DMS153 treated with DMSO at 0.1 percent for 48 hours (cell line): ENCODE results near the gene RTF1.
"Not testable (repeated sequence)": the region's sequence is repeated elsewhere in the genome, so short reads cannot be mapped to it uniquely, and the experiment has no call there.

Experiments
- DNase-seq: peaks from one replicate; lab custom pipeline; 2025; ENCODE audit not compliant: unreplicated experiment; lab: John Stamatoyannopoulos, UW

Gene RTF1

GRCh38 chr15:41435037-41435786, 18.3 kb downstream of the RTF1 start:
- no peak for DNase-seq

GRCh38 chr15:41437448-41437847, 20.6 kb downstream of the RTF1 start:
- DNase-seq, result no peak

- DNase-seq, result no peak
Measured at GRCh38 chr15:41438206-41438605, 21.3 kb downstream of the RTF1 start.

GRCh38 chr15:41438745-41439144, 21.9 kb downstream of the RTF1 start:
- not testable (repeated sequence) for DNase-seq

- no peak for DNase-seq
Measured at GRCh38 chr15:41443275-41443674, 26.4 kb downstream of the RTF1 start.

- DNase-seq, result no peak
Measured at GRCh38 chr15:41445399-41445798, 28.5 kb downstream of the RTF1 start.

GRCh38 chr15:41462084-41462795, 45.3 kb downstream of the RTF1 start:
- no peak for DNase-seq

- no peak for DNase-seq
Measured at GRCh38 chr15:41464889-41465580, 48.1 kb downstream of the RTF1 start.

- peak; percentile 4 for DNase-seq
Measured at GRCh38 chr15:41465822-41466421, 49.0 kb downstream of the RTF1 start.

- no peak for DNase-seq
Measured at GRCh38 chr15:41466711-41467110, 49.8 kb downstream of the RTF1 start.

- not testable (repeated sequence) for DNase-seq
Measured at GRCh38 chr15:41469644-41470043, 52.7 kb downstream of the RTF1 start.

- no peak for DNase-seq
Measured at GRCh38 chr15:41473418-41473817, 56.5 kb downstream of the RTF1 start.

GRCh38 chr15:41474436-41474835, 57.5 kb downstream of the RTF1 start:
- DNase-seq, result no peak

GRCh38 chr15:41474941-41475340, 58.0 kb downstream of the RTF1 start:
- DNase-seq, result no peak

- no peak for DNase-seq
Measured at GRCh38 chr15:41476416-41477048, 59.6 kb downstream of the RTF1 start.

GRCh38 chr15:41480396-41481140, 63.7 kb downstream of the RTF1 start:
- no peak for DNase-seq

GRCh38 chr15:41482110-41482877, 65.4 kb downstream of the RTF1 start:
- DNase-seq, result no peak

- no peak for DNase-seq
Measured at GRCh38 chr15:41483115-41483514, 66.2 kb downstream of the RTF1 start.

- DNase-seq, result no peak
Measured at GRCh38 chr15:41483519-41483918, 66.6 kb downstream of the RTF1 start.
